Stimulated activated CD4-positive, alpha-beta T cell treated with anti-CD3 and anti-CD28 coated beads, TNF-alpha, amount 100 ng/mL, for 24 hours (primary cell): ENCODE data around the gene CD38.
"Not testable (repeated sequence)": the region's sequence is repeated elsewhere in the genome, so short reads cannot be mapped to it uniquely, and the experiment has no call there.

Source experiments
- DNase-seq, 3 experiments: peaks; one replicate each; pipeline ENCODE4 v3.0.0-alpha.2; 2020; ENCODE audit warnings: low read depth in 3 of 3

Gene CD38

GRCh38 chr4:15762460-15762859, 15.7 kb upstream of the CD38 start:
- not testable (repeated sequence) for DNase-seq

DNA sequence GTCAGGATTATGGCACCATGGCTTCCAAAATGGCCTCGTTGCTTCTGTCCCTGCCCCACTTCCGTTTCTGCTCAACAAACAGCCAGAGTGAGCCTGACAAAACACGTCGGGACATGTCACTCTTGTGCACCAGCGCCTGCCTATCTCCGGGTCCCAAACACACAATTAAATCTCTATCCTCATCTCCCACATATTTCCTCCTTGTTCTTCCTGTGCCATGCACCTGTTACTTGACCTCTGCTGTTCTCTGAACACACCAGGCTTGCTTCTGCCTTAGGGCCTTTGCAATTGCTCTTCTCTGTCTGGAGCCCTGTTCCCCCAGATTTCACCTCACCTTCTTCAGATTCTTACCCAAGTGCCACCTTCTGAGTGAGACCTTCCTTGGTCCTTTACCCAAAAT, 12.7 kb upstream of the CD38 start:
- DNase-seq, result no peak

GRCh38 chr4:15765910-15766697, 12.0 kb upstream of the CD38 start:
- peak in 2 of 3 experiments; percentile 13 to 32 for DNase-seq

GRCh38 chr4:15766821-15767220, 11.3 kb upstream of the CD38 start:
- DNase-seq, result no peak

GRCh38 chr4:15769202-15769601, 8.9 kb upstream of the CD38 start:
- DNase-seq, result no peak

DNA sequence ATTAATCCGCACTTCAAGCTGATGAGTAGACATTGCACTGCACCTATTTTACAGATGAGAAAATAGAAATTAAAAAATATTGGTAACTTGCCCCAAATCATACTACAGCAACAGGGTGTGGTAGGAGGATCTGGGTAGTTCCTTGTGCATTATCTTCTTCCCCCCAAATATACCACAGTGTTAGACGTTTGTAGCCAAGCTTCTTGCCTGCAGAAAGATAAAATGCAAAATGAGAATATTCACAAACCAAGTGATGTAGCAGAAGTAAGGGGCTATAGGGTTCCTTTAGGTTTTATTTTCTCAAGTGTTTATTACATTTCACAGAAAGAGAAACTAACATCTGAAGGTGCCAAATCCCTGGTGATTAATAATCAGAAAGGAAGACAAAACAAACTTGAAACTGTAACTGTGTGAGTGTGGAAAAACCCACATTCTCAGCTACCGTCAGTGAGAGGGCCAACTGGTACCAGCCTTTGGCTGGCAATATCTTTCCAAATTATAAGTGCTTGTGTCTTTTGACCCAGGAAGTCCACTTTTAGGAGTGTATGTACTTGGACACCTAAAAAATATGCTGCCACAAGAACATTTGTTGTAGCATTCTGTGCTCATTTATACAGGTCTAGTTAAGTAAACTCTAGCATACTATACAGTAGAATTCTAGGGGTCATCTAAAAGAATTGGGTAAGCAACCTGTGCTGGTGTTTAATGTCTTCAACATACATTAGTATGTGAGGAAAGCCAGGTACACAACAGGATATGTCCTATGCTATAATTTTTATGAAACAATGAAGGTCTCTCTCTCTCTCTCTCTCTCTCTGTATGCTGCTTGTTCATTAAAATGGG, 6.7 kb upstream of the CD38 start:
- no peak for DNase-seq

- no peak for DNase-seq
Measured at GRCh38 chr4:15774020-15774420, 4.1 kb upstream of the CD38 start.

GRCh38 chr4:15776871-15777648, 1.1 kb upstream of the CD38 start:
- no peak for DNase-seq

DNA sequence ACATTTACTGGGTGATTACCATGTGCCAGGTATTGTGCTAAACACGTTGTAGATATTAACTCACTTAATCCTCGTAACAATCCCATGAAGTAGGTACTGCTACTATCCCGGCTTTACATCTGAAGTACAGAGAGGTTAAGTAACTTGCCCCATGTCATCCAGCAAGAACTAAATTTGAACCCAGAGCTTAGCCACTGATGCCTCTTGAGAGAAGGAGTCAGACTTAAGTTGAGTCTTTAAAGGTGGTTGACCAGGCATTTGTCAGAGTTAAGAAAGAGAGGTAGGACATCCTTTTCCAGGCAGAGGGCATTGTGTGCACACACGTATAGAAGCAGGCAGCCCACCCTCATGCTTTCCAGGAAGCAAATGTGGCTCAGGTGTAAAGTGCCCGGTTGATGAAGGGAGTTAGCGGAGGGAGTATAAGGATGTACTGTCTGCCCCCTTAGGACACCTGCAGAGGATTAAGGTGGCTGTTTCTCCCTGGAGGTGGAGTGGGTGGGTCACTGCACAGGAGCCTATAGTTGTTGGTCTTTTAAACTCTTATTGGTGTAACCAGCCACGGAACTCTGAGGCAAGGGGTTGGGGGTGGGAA, 335 bp upstream of the CD38 start:
- no peak for DNase-seq

- no peak for DNase-seq
Measured at GRCh38 chr4:15779306-15779705, 1.2 kb downstream of the CD38 start.

- no peak for DNase-seq
Measured at GRCh38 chr4:15779809-15780208, 1.7 kb downstream of the CD38 start.

- peak in 2 of 3 experiments; percentile 19 to 27 for DNase-seq
Measured at GRCh38 chr4:15781427-15782095, 3.4 kb downstream of the CD38 start.

DNA sequence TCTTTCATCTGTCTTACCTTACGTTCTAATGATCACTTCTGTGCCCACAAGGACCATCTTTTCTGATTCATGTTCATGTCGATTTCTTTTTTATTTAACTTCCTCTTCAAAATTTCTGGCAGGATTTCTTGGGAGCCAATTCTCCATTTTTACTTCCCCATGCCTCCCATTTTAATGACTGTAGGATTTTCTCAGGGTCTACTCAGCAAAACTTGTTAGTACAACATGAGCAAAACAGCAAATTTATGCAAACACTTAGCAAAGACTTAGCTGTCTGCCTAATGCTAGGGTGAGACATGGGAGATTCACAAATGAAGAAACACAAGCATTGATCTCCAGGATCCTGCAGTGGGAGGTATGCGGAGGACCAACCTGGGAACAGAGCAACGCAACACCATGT, 5.5 kb downstream of the CD38 start:
- no peak for DNase-seq

GRCh38 chr4:15784959-15785634, 7.0 kb downstream of the CD38 start:
- no peak for DNase-seq

GRCh38 chr4:15786743-15787142, 8.6 kb downstream of the CD38 start:
- DNase-seq, result no peak

DNA sequence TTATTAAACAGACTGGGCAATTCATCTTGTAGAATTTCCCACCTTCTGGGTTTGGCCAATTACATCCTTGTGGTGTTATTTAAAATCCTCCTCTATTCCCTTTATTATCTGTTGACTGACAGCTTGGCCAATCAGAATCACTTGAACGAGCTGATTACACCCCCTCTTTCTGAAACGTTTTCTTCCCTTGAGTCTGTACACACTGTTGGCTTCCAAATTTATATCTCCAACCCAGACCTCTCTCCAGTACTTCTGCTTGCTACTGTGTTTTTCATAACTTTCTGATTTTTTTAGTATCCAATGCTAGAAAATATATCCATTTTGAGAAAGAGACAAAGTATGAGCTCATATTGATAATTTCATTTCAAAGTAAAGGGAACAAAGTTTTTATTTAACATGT, 14.8 kb downstream of the CD38 start:
- no peak for DNase-seq

DNA sequence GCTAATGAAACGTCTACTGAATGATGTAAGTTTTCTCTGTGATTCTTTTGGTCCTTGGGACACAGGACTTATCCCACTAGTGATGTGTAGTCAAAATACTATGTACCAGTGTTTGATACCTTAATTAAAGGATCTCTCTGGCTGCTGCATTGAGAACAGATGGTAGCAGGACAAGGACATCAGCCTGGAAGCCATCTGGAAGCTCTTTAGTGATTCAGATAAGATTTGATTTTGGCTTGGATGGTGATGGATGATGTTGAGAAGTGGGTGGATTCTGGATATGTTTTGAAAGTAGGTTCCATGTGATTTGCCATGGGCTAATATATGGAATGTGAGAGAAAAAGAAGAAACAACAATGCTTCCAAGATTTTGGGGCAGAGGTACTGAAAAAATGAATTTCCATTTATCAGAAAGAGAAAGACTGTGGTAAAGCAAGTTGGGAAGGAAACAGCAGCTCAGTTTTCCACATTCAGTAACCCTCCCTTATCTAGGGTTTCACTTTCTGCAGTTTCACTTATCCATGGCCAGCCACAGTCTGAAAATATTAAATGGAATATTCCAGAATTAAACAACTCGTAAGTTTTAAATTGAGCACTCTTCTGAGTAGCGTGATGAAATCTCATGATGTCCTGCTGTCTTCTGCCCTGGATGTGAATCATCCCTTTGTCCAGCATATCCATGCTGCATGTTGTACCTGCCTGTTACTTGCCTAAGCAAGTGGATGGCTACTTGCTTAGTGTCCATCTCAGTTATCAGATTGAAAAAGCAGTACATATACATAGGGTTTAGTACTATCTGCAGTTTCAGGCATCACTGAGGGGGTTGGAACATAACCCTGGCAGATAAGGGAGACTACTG, 15.6 kb downstream of the CD38 start:
- DNase-seq, result no peak

DNA sequence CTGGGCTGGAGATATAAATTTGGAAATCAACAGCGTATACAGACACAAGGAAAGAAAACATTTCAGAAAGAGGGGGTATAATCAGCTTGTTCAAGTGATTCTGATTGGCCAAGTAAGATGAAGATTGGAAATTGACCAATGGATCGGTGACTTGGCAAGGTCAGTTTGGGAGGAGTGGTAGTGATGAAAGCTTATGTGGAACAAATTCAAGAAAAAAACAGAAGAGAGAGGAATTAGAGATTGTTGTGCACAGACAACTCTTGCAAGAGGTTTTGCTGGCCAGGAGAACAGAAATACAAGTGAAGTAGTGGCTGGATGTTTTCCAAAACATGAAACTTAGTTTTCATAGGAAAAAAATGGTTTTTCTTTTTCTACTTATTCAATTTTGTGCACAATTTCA, 16.3 kb downstream of the CD38 start:
- DNase-seq, result no peak

- DNase-seq, result peak in 1 of 3 experiments; percentile 9
Measured at GRCh38 chr4:15794905-15795304, 16.8 kb downstream of the CD38 start.

DNA sequence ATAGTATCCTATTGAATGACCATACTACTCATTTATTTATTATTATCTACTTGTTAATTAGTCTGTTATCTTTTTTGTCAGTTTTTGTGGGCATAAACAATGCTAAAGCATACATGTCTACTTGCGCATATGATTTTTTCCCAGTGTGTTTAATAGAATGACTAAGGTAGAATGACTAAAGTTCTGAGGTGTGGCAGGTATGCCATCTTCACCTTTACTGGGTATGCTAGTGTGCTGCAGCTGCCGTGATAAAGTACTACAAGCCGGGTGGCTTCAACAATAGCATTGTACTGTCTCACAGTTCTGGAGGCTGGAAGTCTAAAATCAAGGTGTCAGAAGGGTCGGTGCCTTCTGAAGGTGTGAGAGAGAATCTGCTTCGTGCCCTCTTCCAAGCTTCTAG, 19.2 kb downstream of the CD38 start:
- DNase-seq, result no peak
